K562 (cell line): ENCODE data around the gene C1orf174. TPM values are rescaled to one million over a fixed set of nuclear protein-coding genes. Genes with fewer than 3 reads are reported as not detected.

Experiments used
- CHD7 ChIP-seq: fragments of 200-600 bp; sonication (generic); IDR thresholded peaks from one replicate; pipeline ENCODE4 v1.6.1; 2012; ENCODE audit warnings: mild to moderate bottlenecking, low read depth, low read length, inconsistent platforms
- CTBP1 ChIP-seq: fragments of 450-650 bp; IDR thresholded peaks from 2 replicates; pipeline ENCODE4 v1.6.1; 2016; ENCODE audit warnings: borderline replicate concordance
- CTCF ChIP-seq, 3 experiments: IDR thresholded peaks in 2 of 3; conservative IDR thresholded peaks in 1 of 3; 2 replicates each; pipeline ENCODE4 v1.5.1; 2011 to 2012; ENCODE audit warnings: low read length in 3 of 3, mild to moderate bottlenecking in 3 of 3, control low read depth in 2 of 3, improper control_type of control experiment in 1 of 3, inconsistent platforms in 1 of 3, low read depth in 1 of 3, mixed read lengths in 1 of 3, moderate library complexity in 1 of 3; ENCODE audit not compliant: insufficient read depth in 2 of 3
- DNMT1 ChIP-seq: fragments of 450-650 bp; IDR thresholded peaks from 2 replicates; pipeline ENCODE4 v1.6.1; 2016; ENCODE audit warnings: antibody characterized with exemption, mild to moderate bottlenecking
- ETS2 ChIP-seq: IDR thresholded peaks from 2 replicates; pipeline ENCODE4 v1.6.1; 2016; ENCODE audit warnings: borderline replicate concordance, missing genetic modification characterization, mild to moderate bottlenecking, moderate library complexity, missing compliant biosample characterization; ENCODE audit not compliant: poor library complexity, severe bottlenecking
- MXI1 ChIP-seq: IDR thresholded peaks from 2 replicates; pipeline ENCODE4 v1.6.1; 2011; ENCODE audit warnings: low read depth, mild to moderate bottlenecking, improper control_type of control experiment, low read length
- POLR2H ChIP-seq: IDR thresholded peaks from 2 replicates; pipeline ENCODE4 v1.6.1; 2016; ENCODE audit warnings: missing genetic modification characterization, low read depth, mild to moderate bottlenecking, control low read depth, missing compliant biosample characterization, moderate library complexity
- SMC3 ChIP-seq: conservative IDR thresholded peaks from 2 replicates; pipeline ENCODE4 v1.6.1; 2011; ENCODE audit warnings: low read depth, low read length, improper control_type of control experiment; ENCODE audit not compliant: insufficient read depth
- TEAD1 ChIP-seq, 2 experiments: fragments of 450-650 bp in 1 of 2; sonication (generic) in 1 of 2; formaldehyde crosslinking; IDR thresholded peaks; 2 replicates each; pipeline versions ENCODE4 v1.4.0 to v1.8.0; 2020 to 2022; ENCODE audit warnings: mild to moderate bottlenecking in 2 of 2, missing genetic modification reagents in 1 of 2
- TRIM24 ChIP-seq, 2 experiments: fragments of 450-650 bp; IDR thresholded peaks; 2 replicates each; pipeline ENCODE4 v1.6.1; 2016
- ZC3H4 ChIP-seq: sonication (generic); formaldehyde crosslinking; IDR thresholded peaks from 2 replicates; pipeline ENCODE4 v1.9.0; 2021; ENCODE audit warnings: missing genetic modification reagents, borderline replicate concordance
- ZNF12 ChIP-seq: sonication (generic); formaldehyde crosslinking; IDR thresholded peaks from 2 replicates; pipeline ENCODE4 v1.4.0; 2020; ENCODE audit warnings: mild to moderate bottlenecking, missing genetic modification reagents
- ZNF696 ChIP-seq: fragments of 250-450 bp; sonication (Bioruptor Pico); conservative IDR thresholded peaks from 2 replicates; pipeline ENCODE4 v1.4.0; 2020; ENCODE audit warnings: mild to moderate bottlenecking, moderate library complexity
- polyA plus RNA-seq, 8 experiments: library from polyadenylated mRNA; depleted of rRNA in 4 of 8; stranded (reverse) in 5 of 8; unstranded in 3 of 8; fragments of >200 nt; fragmentation: Nextera tagmentation in 2 of 8; fragmentation: Illumina TruSeq in 1 of 8; extraction: Ambion mirVana in 2 of 8; extraction: Trizol in 1 of 8; gene quantifications; 2 replicates each; pipeline versions ENCODE4 v1.2.1 to v1.2.3, GENCODE V29; 2011 to 2014; ENCODE audit warnings: inconsistent platforms in 1 of 8, missing spikeins in 1 of 8
- total RNA-seq, 7 experiments: library from RNA; depleted of rRNA in 6 of 7; stranded (reverse); fragments of >200 nt in 6 of 7; fragmentation: Illumina TruSeq in 2 of 7; extraction: Trizol in 2 of 7; gene quantifications; 2 replicates each; pipeline versions ENCODE4 v1.2.1 to v1.2.3, GENCODE V29; 2011 to 2021; ENCODE audit warnings: low replicate concordance in 1 of 7

C1orf174 gene
- total and polyA plus RNA-seq, 9 of the 15 experiments (the other 6 are each of a cell fraction or from before 2014, with no cell fraction given) = 38.5 to 64.9 (median 45.4) TPM

- TF ChIP-seq POLR2H (tag) (peak; percentile 40; the same call in 1 of the 2 replicates), ETS2 (tag) (no peak), CTBP1 (no peak; the same call in 1 of the 2 replicates), SMC3 (0 out of 2 replicates have a peak, but pooled peaks have one; percentile 17), CTCF (IDR thresholded peaks at IDR 0.05 in 2 of 3, conservative IDR thresholded peaks at IDR 0.05 in 1 of 3; ENCODE audit: insufficient read depth in 2 of 3, low read depth in 1 of 3, low read length in 3 of 3) (peak in 2 of 3 experiments; percentile 42 to 53; a peak in 2 of 6 replicates), CHD7 (no peak), ZNF12 (CRISPR knock-in tag) (no peak), ZC3H4 (CRISPR knock-in tag) (no peak), ZNF696 (no peak), MXI1 (no peak), TEAD1 (CRISPR knock-in tag; IDR thresholded peaks at IDR 0.05) (peak in 1 of 2 experiments; percentile 9; a peak in 1 of 4 replicates), TRIM24 (IDR thresholded peaks at IDR 0.05) (0 out of 4 replicates have a peak, but pooled peaks of 1 of the 2 experiments have one; percentile 48), DNMT1 (no peak)
Observed at GRCh38 chr1:3898994-3899753, 898 bp downstream of the C1orf174 start (continued).
